Stomach (tissue), 9 donors: ENCODE results near the gene CHRM5. TPM values are rescaled to one million over a fixed set of nuclear protein-coding genes. Genes with fewer than 3 reads are reported as not detected.

Source experiments
- DNase-seq, 2 donors: peaks; one replicate each; pipeline versions ENCODE4 v3.0.0 to v3.0.0-alpha.2; 2013 to 2019
- H3K27ac ChIP-seq, 5 donors: fragments of 200-600 bp in 4 of 5; sonication (generic) in 4 of 5; one replicate each; pipeline ENCODE4 v1.5.1; 2013 to 2019; ENCODE audit warnings: mild to moderate bottlenecking in 1 of 5, moderate library complexity in 1 of 5
- H3K27me3 ChIP-seq, 3 donors: fragments of 200-600 bp; sonication (generic); one replicate each; pipeline ENCODE4 v1.5.1; 2017 to 2019; ENCODE audit warnings: mixed run types in 1 of 3
- H3K36me3 ChIP-seq, 4 donors: fragments of 200-600 bp; sonication (generic); 1 replicate in 3 of 4; 2 replicates in 1 of 4; pipeline ENCODE4 v1.5.1; 2016 to 2019
- H3K4me1 ChIP-seq, 4 donors: fragments of 200-600 bp; sonication (generic); one replicate each; pipeline ENCODE4 v1.5.1; 2016 to 2019
- H3K4me3 ChIP-seq, 4 donors: fragments of 200-600 bp; sonication (generic) in 3 of 4; one replicate each; pipeline ENCODE4 v1.5.1; 2016 to 2019; ENCODE audit warnings: mild to moderate bottlenecking in 1 of 4
- H3K9me3 ChIP-seq, 4 donors: fragments of 200-600 bp; sonication (generic); one replicate each; pipeline ENCODE4 v1.5.1; 2016 to 2019
- EP300 ChIP-seq: sonication (generic); formaldehyde crosslinking; IDR thresholded peaks from one replicate; pipeline ENCODE4 v1.6.1; 2017; ENCODE audit warnings: antibody characterized with exemption
- POLR2A ChIP-seq, 4 donors: fragments of 450-650 bp; IDR thresholded peaks; one replicate each; pipeline ENCODE4 v1.6.1; 2016; ENCODE audit warnings: antibody characterized with exemption in 4 of 4, control low read depth in 2 of 4, mild to moderate bottlenecking in 1 of 4, moderate library complexity in 1 of 4
- POLR2AphosphoS5 ChIP-seq, 3 donors: sonication (generic); formaldehyde crosslinking; IDR thresholded peaks; one replicate each; pipeline ENCODE4 v1.6.1; 2016; ENCODE audit warnings: antibody characterized with exemption in 3 of 3
- WGBS, 5 donors: extraction: QIAGEN DNeasy Blood & Tissue Kit in 3 of 5; methylation state at CpG; one replicate each; pipeline versions ENCODE4 v1.1.5 to v1.1.7; 2013 to 2018; 5-methylcytosine and 5-hydroxymethylcytosine counted together
- intact Hi-C: fragments of 100-400 bp; cut with DNase I; formaldehyde crosslinking; loops from one replicate; pipeline ENCODE4 v1.15.1; 2023; ENCODE audit warnings: low total_unique reads
- polyA plus RNA-seq, 3 donors: library from polyadenylated mRNA; stranded (reverse); fragments of 200-250 nt; gene quantifications; one replicate each; pipeline ENCODE4 v1.2.3, GENCODE V29; 2013
- total RNA-seq, 5 donors: library from RNA; depleted of rRNA; stranded (reverse); fragments of >200 nt; gene quantifications; one replicate each; pipeline versions ENCODE4 v1.1.0 to v1.2.3, GENCODE V29; 2014 to 2016
- TF ChIP-seq, protein P1 (sequence below), 7 experiments: fragments of 450-650 bp in 4 of 7; fragments of 200-600 bp in 3 of 7; sonication (generic) in 3 of 7; IDR thresholded peaks; one replicate each; pipeline ENCODE4 v1.5.1; 2016 to 2019; ENCODE audit warnings: antibody characterized with exemption in 7 of 7, control low read depth in 2 of 7, mild to moderate bottlenecking in 1 of 7
- donor health status: healthy with polysubstance abuse.
- donor health status: Bipolar disorder and iron deficiency.
- donor health status: healthy.

The CHRM5 gene
- total and polyA plus RNA-seq, 8 donors = not detected

DNA sequence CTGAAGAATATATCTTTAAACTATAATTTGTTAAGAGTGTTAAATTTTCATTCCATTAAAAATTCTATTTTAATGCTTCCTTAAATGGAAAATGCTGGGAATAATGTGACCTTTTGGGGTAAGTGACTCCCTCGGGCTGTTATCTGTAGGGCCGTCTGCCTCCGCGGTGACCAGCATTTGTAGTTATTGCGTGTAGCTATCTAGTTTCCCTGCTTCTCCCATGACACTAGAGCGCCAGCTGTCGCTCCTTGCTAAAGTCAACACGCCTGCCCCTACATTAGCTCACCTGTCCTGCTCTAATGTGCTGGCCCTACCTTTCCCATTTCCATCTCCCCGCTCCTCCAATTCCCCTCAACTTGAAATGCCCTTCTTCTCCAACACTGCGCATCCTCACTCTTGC lies 12.4 kb upstream of the CHRM5 start:
- H3K27me3 ChIP-seq = no peaks in the 10 kb centered on the region
- TF ChIP-seq POLR2A (IDR thresholded peaks at IDR 0.05) (no peak), EP300 (no peak), POLR2AphosphoS5 (IDR thresholded peaks at IDR 0.05) (no peak)
- TF ChIP-seq, protein P1, sequence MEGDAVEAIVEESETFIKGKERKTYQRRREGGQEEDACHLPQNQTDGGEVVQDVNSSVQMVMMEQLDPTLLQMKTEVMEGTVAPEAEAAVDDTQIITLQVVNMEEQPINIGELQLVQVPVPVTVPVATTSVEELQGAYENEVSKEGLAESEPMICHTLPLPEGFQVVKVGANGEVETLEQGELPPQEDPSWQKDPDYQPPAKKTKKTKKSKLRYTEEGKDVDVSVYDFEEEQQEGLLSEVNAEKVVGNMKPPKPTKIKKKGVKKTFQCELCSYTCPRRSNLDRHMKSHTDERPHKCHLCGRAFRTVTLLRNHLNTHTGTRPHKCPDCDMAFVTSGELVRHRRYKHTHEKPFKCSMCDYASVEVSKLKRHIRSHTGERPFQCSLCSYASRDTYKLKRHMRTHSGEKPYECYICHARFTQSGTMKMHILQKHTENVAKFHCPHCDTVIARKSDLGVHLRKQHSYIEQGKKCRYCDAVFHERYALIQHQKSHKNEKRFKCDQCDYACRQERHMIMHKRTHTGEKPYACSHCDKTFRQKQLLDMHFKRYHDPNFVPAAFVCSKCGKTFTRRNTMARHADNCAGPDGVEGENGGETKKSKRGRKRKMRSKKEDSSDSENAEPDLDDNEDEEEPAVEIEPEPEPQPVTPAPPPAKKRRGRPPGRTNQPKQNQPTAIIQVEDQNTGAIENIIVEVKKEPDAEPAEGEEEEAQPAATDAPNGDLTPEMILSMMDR (IDR thresholded peaks at IDR 0.05) = no peak
- no peaks in the 10 kb centered on the region for H3K9me3 ChIP-seq
- H3K36me3 ChIP-seq = no peaks in the 10 kb centered on the region
- intact Hi-C loops = no loop called here
- DNase-seq = peak in 1 of 2 donors; percentile 40
- WGBS, 5 donors = 64 to 74% (median 73%) methylated on average over 10 of the region's 10 CpGs
- no peak overlapping the region for H3K27ac ChIP-seq
- H3K4me1 ChIP-seq = no peaks in the 10 kb centered on the region
- H3K4me3 ChIP-seq = no peak overlapping the region

DNA sequence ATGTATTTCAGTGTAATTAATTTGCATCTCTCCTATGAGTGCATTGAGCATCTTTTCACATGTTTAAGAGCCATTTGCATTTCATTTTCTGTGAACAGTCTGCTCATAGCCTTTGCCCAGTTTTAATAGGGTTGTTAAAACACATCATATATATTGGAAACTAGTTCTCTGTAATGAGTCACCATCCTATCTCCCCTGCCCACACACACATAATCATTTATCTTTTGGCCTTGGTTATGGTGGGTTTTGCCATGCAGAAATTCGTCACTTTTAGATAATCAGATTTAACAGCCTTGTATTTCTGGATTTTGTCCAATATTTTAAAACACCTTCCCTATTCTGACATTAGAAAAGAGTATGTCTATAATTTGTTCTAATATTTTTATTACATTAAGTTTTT lies 11.9 kb upstream of the CHRM5 start:
- H3K4me3 ChIP-seq = no peak overlapping the region
- no peaks in the 10 kb centered on the region for H3K27me3 ChIP-seq
- intact Hi-C loops = no loop called here
- no peak overlapping the region for H3K27ac ChIP-seq
- H3K9me3 ChIP-seq = no peaks in the 10 kb centered on the region
- H3K4me1 ChIP-seq = no peaks in the 10 kb centered on the region
- DNase-seq = no peak
- TF ChIP-seq POLR2A (IDR thresholded peaks at IDR 0.05) = no peak
- TF ChIP-seq EP300 = no peak
- TF ChIP-seq, protein P1 (IDR thresholded peaks at IDR 0.05) = no peak
- no peak for TF ChIP-seq POLR2AphosphoS5 (IDR thresholded peaks at IDR 0.05)
- H3K36me3 ChIP-seq = no peaks in the 10 kb centered on the region
- WGBS, 5 donors = 11 to 42% (median 27%) methylated on average over 1 of the region's 1 CpG

DNA sequence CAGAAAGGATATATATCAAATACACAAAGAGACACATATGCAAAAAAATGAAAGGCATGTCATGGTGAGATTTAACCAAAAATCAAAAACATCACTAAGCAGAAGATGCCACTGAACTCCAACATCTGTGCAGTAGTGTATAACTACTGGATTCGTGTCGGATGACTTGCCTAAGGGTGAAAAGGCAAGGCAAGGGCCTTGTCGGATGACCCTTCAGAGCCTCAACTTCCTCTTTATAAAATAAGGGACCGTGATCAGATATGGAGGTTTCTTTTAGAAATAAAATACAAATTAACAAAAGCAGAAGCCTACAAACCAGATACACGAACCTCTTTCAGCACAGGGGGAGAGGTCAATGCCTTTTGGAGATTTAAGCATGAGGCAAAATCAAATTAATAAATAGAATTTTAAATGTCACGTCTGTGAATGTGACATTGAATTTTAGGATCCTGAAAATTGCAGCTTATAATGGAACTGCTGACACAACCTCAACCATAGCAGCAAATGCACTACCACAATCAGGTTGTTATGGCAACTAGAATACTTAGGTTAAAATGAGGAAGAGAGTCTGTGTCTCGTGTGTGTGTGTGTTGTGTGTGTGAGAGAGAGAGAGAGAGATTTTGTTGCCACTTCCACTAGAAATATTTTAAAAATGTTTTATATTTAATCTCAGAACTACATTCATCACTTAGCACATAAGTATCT lies 8.3 kb upstream of the CHRM5 start:
- no peaks in the 10 kb centered on the region for H3K36me3 ChIP-seq
- no peaks in the 10 kb centered on the region for H3K27me3 ChIP-seq
- no peaks in the 10 kb centered on the region for H3K9me3 ChIP-seq
- no peak for TF ChIP-seq POLR2A (IDR thresholded peaks at IDR 0.05)
- no peak for TF ChIP-seq EP300
- TF ChIP-seq, protein P1 (IDR thresholded peaks at IDR 0.05) = no peak
- TF ChIP-seq POLR2AphosphoS5 (IDR thresholded peaks at IDR 0.05) = no peak
- no peak overlapping the region for H3K27ac ChIP-seq
- WGBS, 5 donors = 79 to 86% (median 83%) methylated on average over 7 of the region's 7 CpGs
- DNase-seq = no peak
- H3K4me3 ChIP-seq = no peak overlapping the region
- intact Hi-C loops = no loop called here
- no peaks in the 10 kb centered on the region for H3K4me1 ChIP-seq

DNA sequence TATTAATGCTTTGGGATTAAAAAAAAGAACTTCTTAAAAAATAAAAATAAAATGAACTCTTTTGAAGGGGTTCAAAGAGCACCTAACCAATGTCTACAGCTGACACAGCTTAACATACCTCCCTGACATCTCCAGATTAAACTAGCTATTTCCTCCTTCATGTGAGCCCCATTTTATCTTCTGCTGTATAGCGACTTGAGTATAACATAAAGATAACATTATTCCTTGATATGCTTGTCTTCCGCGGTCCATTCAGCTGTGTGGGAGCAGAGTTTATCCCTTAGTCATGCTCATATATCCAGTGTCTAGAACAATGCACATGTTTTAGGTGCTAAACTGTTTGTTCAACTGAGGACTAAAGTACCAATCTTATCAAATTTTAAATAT lies 7.8 kb upstream of the CHRM5 start:
- no peak overlapping the region for H3K27ac ChIP-seq
- H3K9me3 ChIP-seq = no peaks in the 10 kb centered on the region
- H3K36me3 ChIP-seq = no peaks in the 10 kb centered on the region
- 29 to 58% (median 44%) methylated on average over 3 of the region's 3 CpGs for WGBS, 5 donors
- intact Hi-C loops = no loop called here
- H3K4me1 ChIP-seq = no peaks in the 10 kb centered on the region
- no peaks in the 10 kb centered on the region for H3K27me3 ChIP-seq
- DNase-seq = no peak
- H3K4me3 ChIP-seq = no peak overlapping the region
- TF ChIP-seq POLR2A (IDR thresholded peaks at IDR 0.05) = no peak
- TF ChIP-seq, protein P1 (IDR thresholded peaks at IDR 0.05) = no peak
- TF ChIP-seq EP300 = no peak
- TF ChIP-seq POLR2AphosphoS5 (IDR thresholded peaks at IDR 0.05) = no peak
